Upper lobe of left lung (tissue), 6 donors: ENCODE measurements around the gene MYO6. TPM values are rescaled to one million over a fixed set of nuclear protein-coding genes. Genes with fewer than 3 reads are reported as not detected.

Source experiments
- ATAC-seq, 2 donors: fragments of 200-7000 bp; cut with Tn5 transposase; one replicate each; pipeline ENCODE4 v1.9.1; 2022; ENCODE audit warnings: mild to moderate bottlenecking in 2 of 2, moderate library complexity in 2 of 2; ENCODE audit not compliant: low FRiP score in 2 of 2
- DNase-seq, 2 donors: peaks; one replicate each; pipeline ENCODE4 v3.0.0-alpha.2; 2019 to 2020
- H3K27ac ChIP-seq, 4 donors: fragments of 200-600 bp; sonication (generic); one replicate each; pipeline ENCODE4 v1.5.1; 2016 to 2019
- H3K27me3 ChIP-seq, 4 donors: fragments of 200-600 bp; sonication (generic); one replicate each; pipeline ENCODE4 v1.5.1; 2017 to 2019
- H3K36me3 ChIP-seq, 4 donors: fragments of 200-600 bp; sonication (generic); one replicate each; pipeline ENCODE4 v1.5.1; 2016 to 2019
- H3K4me1 ChIP-seq, 4 donors: fragments of 200-600 bp; sonication (generic); one replicate each; pipeline ENCODE4 v1.5.1; 2018 to 2019
- H3K4me3 ChIP-seq, 4 donors: fragments of 200-600 bp; sonication (generic); one replicate each; pipeline ENCODE4 v1.5.1; 2017 to 2019; ENCODE audit warnings: mild to moderate bottlenecking in 2 of 4, moderate library complexity in 1 of 4
- H3K9me3 ChIP-seq, 4 donors: fragments of 200-600 bp; sonication (generic); one replicate each; pipeline ENCODE4 v1.5.1; 2018 to 2019
- CTCF ChIP-seq, 6 experiments: fragments of 450-650 bp in 4 of 6; fragments of 200-600 bp in 2 of 6; sonication (generic) in 2 of 6; IDR thresholded peaks; one replicate each; pipeline ENCODE4 v1.5.1; 2016 to 2019; ENCODE audit warnings: antibody characterized with exemption in 6 of 6
- EP300 ChIP-seq, 4 donors: sonication (generic); formaldehyde crosslinking; IDR thresholded peaks; one replicate each; pipeline ENCODE4 v1.5.1; 2017; ENCODE audit warnings: antibody characterized with exemption in 4 of 4, control low read depth in 2 of 4
- POLR2A ChIP-seq, 4 donors: fragments of 450-650 bp; IDR thresholded peaks; one replicate each; pipeline ENCODE4 v1.5.1; 2016 to 2017; ENCODE audit warnings: antibody characterized with exemption in 4 of 4, mild to moderate bottlenecking in 2 of 4
- POLR2AphosphoS5 ChIP-seq, 2 donors: sonication (generic); formaldehyde crosslinking; IDR thresholded peaks; one replicate each; pipeline ENCODE4 v1.5.1; 2017; ENCODE audit warnings: antibody characterized with exemption in 2 of 2
- WGBS, 2 donors: methylation state at CpG; one replicate each; pipeline ENCODE4 v1.1.5; 2017 to 2018; 5-methylcytosine and 5-hydroxymethylcytosine counted together
- total RNA-seq, 6 donors: library from RNA; depleted of rRNA in 4 of 6; stranded (reverse); fragments of >200 nt in 4 of 6; gene quantifications; one replicate each; pipeline versions ENCODE4 v1.1.0 to v1.2.1, GENCODE V29; 2016 to 2021
- donor health status: DM: no; HTN: no; CAD: no; lungs with moderate emphysema.
- donor health status: DM: no; HTN: yes; CAD: no; lungs with severe emphysema.

Gene MYO6
- total RNA-seq, 6 donors from 2014 or later, result 49.0 to 94.3 (median 80.4) TPM

- Histone ChIP-seq H3K4me1 (no peaks in the 10 kb centered on the region), H3K36me3 (no peaks in the 10 kb centered on the region), H3K9me3 (no peaks in the 10 kb centered on the region), H3K4me3 (no peak overlapping the region), H3K27me3 (no peaks in the 10 kb centered on the region), H3K27ac (no peak overlapping the region)
- ATAC-seq (no peak), DNase-seq (no peak)
- TF ChIP-seq EP300 (IDR thresholded peaks at IDR 0.05), result no peak
- no peak for TF ChIP-seq POLR2A (IDR thresholded peaks at IDR 0.05)
- no peak for TF ChIP-seq POLR2AphosphoS5 (IDR thresholded peaks at IDR 0.05)
- no peak for TF ChIP-seq CTCF (IDR thresholded peaks at IDR 0.05)
- WGBS, 2 donors, result 29 to 47% methylated on average over 1 of the region's 1 CpG
These were observed 192.5 kb downstream of the MYO6 start for GRCh38 chr6:75941509-75941908.

- H3K9me3 ChIP-seq, result no peaks in the 10 kb centered on the region
- H3K36me3 ChIP-seq, result no peaks in the 10 kb centered on the region
- no peak for TF ChIP-seq EP300 (IDR thresholded peaks at IDR 0.05)
- no peak for TF ChIP-seq POLR2A (IDR thresholded peaks at IDR 0.05)
- no peak for TF ChIP-seq CTCF (IDR thresholded peaks at IDR 0.05)
- TF ChIP-seq POLR2AphosphoS5 (IDR thresholded peaks at IDR 0.05), result no peak
These were observed 194.3 kb downstream of the MYO6 start for GRCh38 chr6:75943381-75943780.

GRCh38 chr6:75946146-75946831 is 197.2 kb downstream of the MYO6 start:
- Histone ChIP-seq H3K27ac (no peak overlapping the region), H3K27me3 (no peaks in the 10 kb centered on the region), H3K36me3 (no peaks in the 10 kb centered on the region), H3K4me1 (no peaks in the 10 kb centered on the region), H3K9me3 (no peaks in the 10 kb centered on the region), H3K4me3 (no peak overlapping the region)
- TF ChIP-seq POLR2AphosphoS5 (IDR thresholded peaks at IDR 0.05) (no peak), CTCF (IDR thresholded peaks at IDR 0.05) (no peak), EP300 (IDR thresholded peaks at IDR 0.05) (no peak)
- WGBS, 2 donors, result 53 to 56% methylated on average over 4 of the region's 4 CpGs
- ATAC-seq (no peak), DNase-seq (no peak)

More at GRCh38 chr6:75943381-75943780, 194.3 kb downstream of the MYO6 start:
- Histone ChIP-seq H3K27ac (no peak overlapping the region), H3K4me3 (no peak overlapping the region), H3K27me3 (no peaks in the 10 kb centered on the region), H3K4me1 (no peaks in the 10 kb centered on the region)
- ATAC-seq (no peak), DNase-seq (no peak)
- WGBS, 2 donors, result 87 to 98% methylated on average over 2 of the region's 2 CpGs

GRCh38 chr6:75947935-75948334 is 198.9 kb downstream of the MYO6 start:
- ATAC-seq (no peak), DNase-seq (no peak)
- no peaks in the 10 kb centered on the region for H3K9me3 ChIP-seq
- H3K27me3 ChIP-seq, result no peaks in the 10 kb centered on the region
- no peak overlapping the region for H3K4me3 ChIP-seq
- WGBS, 2 donors, result 77 to 88% methylated on average over 5 of the region's 5 CpGs
- TF ChIP-seq POLR2AphosphoS5 (IDR thresholded peaks at IDR 0.05) (no peak), POLR2A (IDR thresholded peaks at IDR 0.05) (no peak), CTCF (IDR thresholded peaks at IDR 0.05) (no peak), EP300 (IDR thresholded peaks at IDR 0.05) (no peak)
- no peaks in the 10 kb centered on the region for H3K4me1 ChIP-seq
- H3K36me3 ChIP-seq, result no peaks in the 10 kb centered on the region
- H3K27ac ChIP-seq, result no peak overlapping the region

- Histone ChIP-seq H3K4me1 (no peaks in the 10 kb centered on the region), H3K4me3 (no peak overlapping the region), H3K27me3 (no peaks in the 10 kb centered on the region), H3K9me3 (no peaks in the 10 kb centered on the region), H3K27ac (no peak overlapping the region), H3K36me3 (no peaks in the 10 kb centered on the region)
- no peak for TF ChIP-seq CTCF (IDR thresholded peaks at IDR 0.05)
- TF ChIP-seq POLR2A (IDR thresholded peaks at IDR 0.05), result no peak
- TF ChIP-seq EP300 (IDR thresholded peaks at IDR 0.05), result no peak
- TF ChIP-seq POLR2AphosphoS5 (IDR thresholded peaks at IDR 0.05), result no peak
- ATAC-seq (peak in 1 of 2 donors; percentile 58), DNase-seq (no peak)
- WGBS, 2 donors, result 37 to 49% methylated on average over 3 of the region's 3 CpGs
These were observed 203.1 kb downstream of the MYO6 start for GRCh38 chr6:75952128-75952527.
